Retina (tissue), 1 donor: ENCODE results near the gene KIDINS220.

Experiments used
- DNase-seq: peaks from one replicate; pipeline ENCODE4 v3.0.0-alpha.2; 2016

The KIDINS220 gene

DNA sequence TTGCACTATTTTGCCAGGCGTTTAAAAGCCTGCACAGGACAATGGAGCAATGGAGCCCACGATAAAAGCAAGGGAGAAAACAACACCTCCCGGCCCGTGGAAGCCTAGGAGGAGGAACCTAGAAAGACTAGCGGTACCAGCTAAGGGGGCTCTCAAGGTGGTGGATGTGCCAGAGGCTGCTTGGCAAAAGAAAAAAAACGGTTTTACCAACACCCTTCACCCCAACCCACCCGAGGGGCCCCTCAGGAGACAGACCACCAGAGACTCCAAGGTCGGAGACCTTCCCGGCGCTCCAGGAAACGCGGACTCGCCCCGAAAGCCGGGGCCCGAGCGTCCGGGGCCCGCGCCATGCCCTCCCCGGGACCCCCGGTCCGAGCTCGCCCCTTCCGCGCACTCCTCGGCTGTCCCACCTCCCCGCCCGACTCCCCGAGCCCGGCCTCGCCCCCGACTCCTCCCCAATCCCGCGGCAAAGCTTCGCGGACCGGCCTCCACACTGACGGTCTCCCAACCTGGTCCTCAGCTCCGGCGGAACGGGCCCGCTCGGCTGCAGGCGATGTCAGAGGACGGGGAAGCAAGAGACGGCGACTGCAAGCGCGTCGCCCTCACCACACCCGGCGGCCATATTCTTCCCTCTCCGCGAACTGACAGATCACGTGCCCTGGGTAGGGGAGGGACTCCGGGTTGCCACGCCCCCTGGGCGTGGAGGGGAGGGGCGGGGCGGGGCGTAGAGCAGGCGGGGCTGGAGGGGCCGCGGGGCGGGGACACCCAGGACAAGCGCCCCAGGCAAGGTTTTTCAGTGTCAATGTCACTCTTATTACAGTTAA is at the start of gene KIDINS220:
Gene KIDINS220, minus strand, starts transcription at position 643 of the 824 bp plus-strand sequence. CDS start 10,520 bp downstream, outside the sequence.
- DNase-seq, result peak; percentile 82

DNA sequence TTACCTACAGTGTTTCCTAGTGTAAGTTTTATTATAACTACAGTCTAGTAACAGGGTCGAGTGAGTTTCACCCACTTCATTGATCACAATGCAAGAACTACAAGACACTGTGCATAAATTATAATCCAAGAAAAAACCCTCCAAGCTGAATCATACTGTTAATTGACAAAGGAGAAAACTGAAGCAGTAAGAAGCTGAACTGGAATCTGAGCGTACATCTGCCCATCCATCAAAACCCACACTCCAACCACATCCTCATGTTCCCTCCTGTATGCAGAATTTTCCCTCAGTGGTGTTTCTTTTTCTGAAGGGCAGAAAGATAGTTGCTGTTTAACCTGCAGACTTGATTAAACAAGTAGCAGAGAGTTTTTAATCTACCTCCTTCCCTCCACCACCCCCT is 49.5 kb upstream of the KIDINS220 start:
- DNase-seq, result no peak

GRCh38 chr2:8886202-8886518 is 48.7 kb upstream of the KIDINS220 start:
- no peak for DNase-seq

DNA sequence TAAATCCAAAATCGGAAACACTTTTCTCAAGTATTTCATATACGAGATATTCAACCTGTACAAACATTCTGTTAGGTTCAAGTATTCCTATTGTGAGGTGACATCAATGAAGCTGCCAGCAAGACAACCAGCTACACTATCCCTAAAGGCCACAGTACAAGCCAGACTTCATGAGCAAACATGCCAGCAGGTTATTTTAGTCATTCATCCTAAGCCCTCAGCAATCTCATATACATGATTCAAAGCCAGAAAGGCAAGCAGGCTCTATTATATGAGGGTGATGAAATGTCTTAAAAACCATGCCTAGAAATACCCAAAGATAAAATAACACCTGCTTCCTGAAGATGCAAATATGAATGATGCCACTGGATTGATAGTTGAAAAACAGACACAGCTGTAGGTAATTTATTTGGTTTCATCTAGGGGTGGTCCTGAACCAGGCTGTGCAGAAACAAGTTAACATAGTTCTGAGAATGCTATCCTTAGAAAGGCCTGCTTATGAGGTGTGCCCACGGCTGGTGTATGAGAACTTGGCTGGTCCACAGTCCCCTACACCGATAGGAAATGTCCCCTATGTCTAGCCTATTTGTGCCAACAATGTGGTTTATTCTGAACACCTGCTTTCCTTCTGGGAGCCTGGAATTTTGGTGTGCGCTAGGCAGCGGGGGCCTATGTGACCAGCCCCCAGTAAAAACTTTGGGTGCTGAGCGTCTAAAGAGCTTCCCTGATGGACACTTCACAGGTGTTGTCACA is 48.2 kb upstream of the KIDINS220 start:
- no peak for DNase-seq

- no peak for DNase-seq
Observed at GRCh38 chr2:8884812-8885211, 47.4 kb upstream of the KIDINS220 start.

DNA sequence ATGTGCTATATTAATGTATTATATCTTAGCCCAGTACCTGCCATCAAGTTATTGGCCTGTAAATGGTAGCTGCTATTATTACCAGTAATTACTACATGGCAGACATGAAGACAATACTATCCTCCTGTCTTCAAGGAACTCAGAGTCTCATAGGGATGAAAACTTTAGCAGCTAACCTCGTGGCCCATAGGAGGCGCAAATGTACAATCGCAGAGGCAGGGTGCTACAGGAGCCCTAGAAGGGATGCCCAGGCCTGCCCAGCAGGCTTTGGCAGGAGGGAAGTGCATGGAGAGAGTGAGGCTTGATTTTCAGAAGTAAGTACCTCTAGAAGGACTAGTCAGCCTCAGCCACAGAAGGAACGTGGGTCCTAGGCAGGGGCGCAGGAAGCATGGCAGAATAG is 44.7 kb upstream of the KIDINS220 start:
- no peak for DNase-seq

- DNase-seq, result peak; percentile 33
Observed at GRCh38 chr2:8877894-8878293, 40.5 kb upstream of the KIDINS220 start.

GRCh38 chr2:8877332-8877731 is 39.9 kb upstream of the KIDINS220 start:
- DNase-seq, result no peak

DNA sequence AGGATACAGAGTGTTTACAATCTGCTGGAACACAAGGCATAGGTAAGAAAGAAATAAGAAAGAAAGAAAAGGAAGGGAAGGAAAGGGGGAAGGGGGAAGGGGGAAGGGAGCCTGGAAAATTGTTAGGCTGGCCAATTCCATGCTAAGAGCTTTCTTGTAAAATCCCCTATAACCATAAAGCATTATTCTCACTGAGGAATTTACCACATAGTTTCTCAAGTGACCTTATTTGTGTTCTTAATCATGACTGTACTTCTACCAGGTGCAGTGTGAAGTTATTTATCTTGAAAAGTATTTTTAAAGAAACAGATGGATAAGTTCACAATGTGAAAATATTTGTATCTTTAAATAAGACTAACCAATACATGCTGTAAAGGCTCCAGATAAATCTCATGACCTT is 39.2 kb upstream of the KIDINS220 start:
- DNase-seq, result no peak

GRCh38 chr2:8872821-8873432 is 35.5 kb upstream of the KIDINS220 start:
- peak; percentile 26 for DNase-seq

DNA sequence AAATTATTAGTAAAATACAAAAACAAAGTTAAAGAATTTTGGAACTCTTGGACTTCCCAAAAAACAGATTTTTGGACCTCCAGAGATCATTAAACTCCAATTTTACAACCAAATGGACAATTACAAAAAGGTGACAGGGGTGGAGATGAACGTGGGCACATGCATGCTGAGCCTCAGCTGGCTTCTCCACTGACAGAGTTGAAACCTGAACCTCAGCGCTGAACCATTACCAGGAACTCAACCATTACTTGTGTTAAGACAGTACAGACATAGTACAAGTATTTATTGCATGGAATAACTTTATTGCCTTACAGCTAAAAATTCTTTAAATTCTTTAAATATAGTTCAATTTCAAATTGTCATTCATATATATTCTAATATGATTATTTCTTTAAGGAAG is 33.0 kb upstream of the KIDINS220 start:
- no peak for DNase-seq

DNA sequence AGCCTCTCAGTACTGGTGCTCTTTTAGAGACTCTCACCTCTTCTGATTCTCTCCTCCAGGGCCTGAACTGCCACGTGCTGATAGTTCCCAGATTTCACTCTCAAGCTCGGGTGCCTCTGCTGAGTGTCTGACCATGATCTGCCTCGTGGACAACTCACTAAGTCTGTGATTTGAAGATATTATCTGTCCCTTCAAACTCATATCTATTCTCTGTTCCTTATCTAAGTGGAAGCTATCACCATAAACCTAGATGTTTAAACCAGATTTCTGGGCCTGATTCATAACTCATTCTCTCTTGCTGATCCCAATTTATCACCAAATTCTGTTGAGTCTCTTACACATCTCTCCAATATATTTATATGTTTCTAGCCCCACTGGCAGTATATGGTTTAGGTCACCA is 29.9 kb upstream of the KIDINS220 start:
- DNase-seq, result no peak

GRCh38 chr2:8863331-8863953 is 26.0 kb upstream of the KIDINS220 start:
- no peak for DNase-seq

DNA sequence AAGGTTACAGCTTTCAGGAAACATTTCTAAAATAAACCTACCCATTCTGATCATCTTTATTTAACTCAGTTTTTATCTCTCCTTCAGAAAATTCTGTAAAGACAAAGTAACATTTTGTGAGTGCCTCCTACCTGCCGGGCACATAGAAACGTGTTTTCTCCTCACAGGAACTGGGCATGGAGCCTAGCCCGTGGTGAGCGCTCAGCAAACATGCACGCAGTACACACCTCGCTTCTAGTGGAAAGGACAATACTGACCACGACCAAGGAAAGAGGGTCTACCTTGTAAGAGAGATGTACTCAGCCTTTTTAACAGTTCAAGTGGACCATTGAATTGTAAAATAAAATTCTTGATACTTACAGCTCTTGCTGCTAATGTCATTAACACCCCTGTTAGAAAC is 24.8 kb upstream of the KIDINS220 start:
- DNase-seq, result no peak

- no peak for DNase-seq
Observed at GRCh38 chr2:8861797-8862196, 24.4 kb upstream of the KIDINS220 start.

DNA sequence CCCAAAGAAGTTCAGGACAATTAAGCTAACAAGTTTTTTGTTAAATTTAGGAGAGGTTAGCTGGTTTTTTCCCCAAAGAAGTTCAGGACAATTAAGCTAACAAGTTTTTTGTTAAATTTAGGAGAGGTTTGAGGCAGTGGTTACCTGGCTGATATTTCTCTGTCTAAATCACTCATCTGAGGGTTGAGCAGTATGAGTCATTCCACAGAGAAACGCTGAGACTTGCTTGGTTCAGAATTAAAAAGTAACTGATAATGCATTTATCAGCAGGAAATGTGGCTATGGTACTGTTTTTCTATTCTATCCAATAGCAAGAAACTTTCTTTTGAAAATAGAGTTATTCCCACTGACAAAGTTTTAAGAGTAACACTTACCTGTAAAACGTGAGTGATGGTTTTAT is 22.8 kb upstream of the KIDINS220 start:
- no peak for DNase-seq

GRCh38 chr2:8858910-8859309 is 21.5 kb upstream of the KIDINS220 start:
- DNase-seq, result no peak

GRCh38 chr2:8858264-8858663 is 20.9 kb upstream of the KIDINS220 start:
- no peak for DNase-seq

DNA sequence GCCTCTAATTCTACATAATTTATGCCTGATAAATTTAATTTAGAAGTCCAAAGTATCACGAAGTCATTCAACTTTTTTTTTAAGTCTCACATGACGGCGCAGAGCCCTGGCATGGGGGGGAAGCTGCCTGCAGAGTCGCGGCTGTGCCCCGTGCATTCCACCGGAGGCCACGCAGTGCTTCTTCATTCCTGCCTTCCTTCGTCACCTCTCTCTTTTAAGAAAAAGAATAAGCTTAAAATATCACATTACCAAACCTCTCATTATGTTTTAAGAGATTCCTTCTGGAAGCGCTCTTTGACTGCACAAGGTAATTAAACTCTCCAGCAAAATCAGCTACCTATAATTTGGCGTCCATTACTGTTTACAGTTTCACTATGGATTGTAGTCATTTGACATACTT is 20.3 kb upstream of the KIDINS220 start:
- no peak for DNase-seq

DNA sequence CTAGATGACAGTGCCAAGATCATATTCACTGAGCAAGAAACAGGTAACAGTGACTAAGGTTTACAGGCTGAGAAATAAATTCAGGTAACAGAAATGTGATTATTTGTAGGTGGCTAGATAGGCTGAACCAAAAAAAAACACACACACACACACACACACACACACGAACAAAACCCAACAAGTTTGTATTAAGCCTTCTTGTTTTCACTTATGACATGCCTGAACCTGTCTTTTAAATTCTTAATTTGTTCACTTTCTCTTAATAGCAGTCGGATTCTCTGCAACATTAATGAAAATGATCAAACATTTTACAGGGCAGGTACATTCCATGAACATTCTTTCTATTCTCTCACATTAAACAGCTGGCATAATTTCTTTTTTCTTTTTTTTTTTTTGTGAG is 18.8 kb upstream of the KIDINS220 start:
- no peak for DNase-seq

GRCh38 chr2:8855010-8855409 is 17.6 kb upstream of the KIDINS220 start:
- DNase-seq, result no peak

DNA sequence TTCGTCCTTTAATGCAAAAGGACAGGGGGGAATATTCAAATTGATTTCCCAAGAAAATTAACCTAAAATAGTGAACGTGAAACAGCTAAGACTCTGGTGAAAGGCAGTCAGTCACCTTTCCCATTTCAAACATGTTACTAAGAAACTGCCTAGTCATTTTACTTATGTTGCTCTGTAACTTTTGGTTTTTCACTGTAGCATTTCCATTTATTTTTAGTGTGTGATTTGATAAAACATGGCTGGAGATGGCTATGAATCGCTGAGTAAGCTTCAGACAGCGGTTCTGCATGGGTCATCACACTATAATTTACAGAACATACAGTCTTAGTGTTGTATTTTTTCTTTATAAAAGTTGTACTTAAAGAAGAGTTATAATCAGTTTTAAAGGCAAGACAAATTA is 16.0 kb upstream of the KIDINS220 start:
- DNase-seq, result no peak

DNA sequence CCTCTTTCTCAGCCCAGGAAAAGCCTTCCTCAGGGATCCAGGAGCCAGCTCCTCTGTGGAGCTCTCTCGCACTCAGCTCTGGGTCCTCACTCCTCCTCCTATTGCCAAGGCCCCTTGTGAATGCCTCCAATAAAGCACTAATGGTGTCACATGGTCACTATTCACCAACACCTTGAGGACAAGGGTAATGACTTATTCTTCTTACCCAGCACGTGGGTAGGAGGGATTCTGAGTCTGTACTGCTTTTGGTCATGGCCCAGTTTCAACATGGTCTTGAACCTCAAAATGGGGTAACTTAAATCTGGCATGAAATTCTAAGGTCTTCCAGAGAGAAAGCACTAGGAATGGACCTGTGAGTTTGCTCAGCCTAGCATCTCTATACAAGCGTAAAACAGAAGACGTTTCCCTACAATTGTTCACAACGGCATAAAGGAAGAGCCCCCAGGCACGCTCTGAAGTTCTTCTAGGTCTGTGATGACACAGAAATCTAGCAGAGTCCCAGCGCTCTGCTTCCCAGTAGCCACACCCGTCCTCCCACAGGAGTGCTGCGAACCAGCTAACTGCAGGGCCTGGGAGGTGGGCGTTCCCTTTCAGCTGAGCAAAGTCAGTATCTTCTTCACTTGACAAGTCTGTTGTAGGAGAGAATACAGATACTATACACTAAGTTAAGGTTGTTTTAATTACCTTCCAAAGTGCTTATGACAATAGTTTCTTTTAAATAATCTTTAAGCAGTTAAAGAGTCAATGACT is 14.6 kb upstream of the KIDINS220 start:
- DNase-seq, result no peak
